Tibial artery (tissue), 4 donors: Measurements from ENCODE around the gene EDEM3.

Experiments used
- DNase-seq, 2 donors: peaks; one replicate each; pipeline ENCODE4 v3.0.0-alpha.2; 2019
- H3K27ac ChIP-seq, 2 donors: fragments of 200-600 bp; sonication (generic) in 1 of 2; 1 replicate in 1 of 2; 2 replicates in 1 of 2; pipeline ENCODE4 v1.5.1; 2018 to 2019; ENCODE audit warnings: mild to moderate bottlenecking in 1 of 2
- H3K27me3 ChIP-seq, 2 donors: fragments of 200-600 bp; sonication (generic) in 1 of 2; one replicate each; pipeline versions ENCODE4 v1.5.1 to v1.6.0; 2016 to 2019
- H3K36me3 ChIP-seq, 3 donors: fragments of 200-600 bp; sonication (generic) in 2 of 3; one replicate each; pipeline ENCODE4 v1.5.1; 2016 to 2019; ENCODE audit warnings: mild to moderate bottlenecking in 2 of 3
- H3K4me1 ChIP-seq, 4 donors: fragments of 200-600 bp; sonication (generic) in 2 of 4; 1 replicate in 3 of 4; 2 replicates in 1 of 4; pipeline ENCODE4 v1.5.1; 2016 to 2019
- H3K4me3 ChIP-seq, 2 donors: fragments of 200-600 bp; sonication (generic) in 1 of 2; 1 replicate in 1 of 2; 2 replicates in 1 of 2; pipeline ENCODE4 v1.5.1; 2018 to 2019; ENCODE audit warnings: mild to moderate bottlenecking in 2 of 2
- H3K9me3 ChIP-seq, 3 donors: fragments of 200-600 bp; sonication (generic) in 1 of 3; one replicate each; pipeline ENCODE4 v1.5.1; 2016 to 2019
- intact Hi-C: fragments of 100-400 bp; cut with DNase I; formaldehyde crosslinking; loops from one replicate; pipeline ENCODE4 v1.15.0; 2023; ENCODE audit warnings: low total_unique reads
- TF ChIP-seq, protein P1 (sequence below), 2 experiments: fragments of 200-600 bp in 1 of 2; fragments of 450-650 bp in 1 of 2; IDR thresholded peaks; one replicate each; pipeline ENCODE4 v1.5.1; 2017 to 2019; ENCODE audit warnings: antibody characterized with exemption in 2 of 2, mild to moderate bottlenecking in 1 of 2, moderate library complexity in 1 of 2

Gene EDEM3

DNA sequence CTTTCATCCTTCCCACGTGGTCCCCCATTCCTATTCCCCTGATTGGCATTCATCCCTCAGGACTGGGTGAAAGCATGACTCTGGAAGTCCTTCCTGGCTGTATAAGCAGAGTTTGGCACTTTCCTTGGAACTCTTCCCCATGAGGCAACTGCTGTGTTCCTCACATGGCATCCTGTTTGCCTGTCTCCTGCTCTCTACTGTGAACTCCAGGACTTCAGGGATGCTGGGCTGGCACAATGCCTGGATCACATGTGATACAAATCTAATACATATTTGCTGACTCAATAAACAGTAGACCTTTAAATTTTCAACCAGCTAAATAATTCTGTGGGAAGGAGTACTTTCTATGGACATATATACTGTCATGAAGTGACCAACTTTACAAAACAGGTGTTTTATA, 46.8 kb upstream of the EDEM3 start:
- Histone ChIP-seq H3K36me3 (peaks cover 26 to 50% (median 49%) of the 10 kb centered on the region in 3 donors), H3K27me3 (no peaks in the 10 kb centered on the region), H3K27ac (no peak overlapping the region), H3K4me1 (peaks cover 0 to 10% (median 7%) of the 10 kb centered on the region in 4 donors), H3K4me3 (no peak overlapping the region), H3K9me3 (no peaks in the 10 kb centered on the region)
- intact Hi-C loops = no loop called here
- peak in 1 of 2 donors; percentile 41 for DNase-seq
- TF ChIP-seq, protein P1, sequence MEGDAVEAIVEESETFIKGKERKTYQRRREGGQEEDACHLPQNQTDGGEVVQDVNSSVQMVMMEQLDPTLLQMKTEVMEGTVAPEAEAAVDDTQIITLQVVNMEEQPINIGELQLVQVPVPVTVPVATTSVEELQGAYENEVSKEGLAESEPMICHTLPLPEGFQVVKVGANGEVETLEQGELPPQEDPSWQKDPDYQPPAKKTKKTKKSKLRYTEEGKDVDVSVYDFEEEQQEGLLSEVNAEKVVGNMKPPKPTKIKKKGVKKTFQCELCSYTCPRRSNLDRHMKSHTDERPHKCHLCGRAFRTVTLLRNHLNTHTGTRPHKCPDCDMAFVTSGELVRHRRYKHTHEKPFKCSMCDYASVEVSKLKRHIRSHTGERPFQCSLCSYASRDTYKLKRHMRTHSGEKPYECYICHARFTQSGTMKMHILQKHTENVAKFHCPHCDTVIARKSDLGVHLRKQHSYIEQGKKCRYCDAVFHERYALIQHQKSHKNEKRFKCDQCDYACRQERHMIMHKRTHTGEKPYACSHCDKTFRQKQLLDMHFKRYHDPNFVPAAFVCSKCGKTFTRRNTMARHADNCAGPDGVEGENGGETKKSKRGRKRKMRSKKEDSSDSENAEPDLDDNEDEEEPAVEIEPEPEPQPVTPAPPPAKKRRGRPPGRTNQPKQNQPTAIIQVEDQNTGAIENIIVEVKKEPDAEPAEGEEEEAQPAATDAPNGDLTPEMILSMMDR (IDR thresholded peaks at IDR 0.05) = no peak

DNA sequence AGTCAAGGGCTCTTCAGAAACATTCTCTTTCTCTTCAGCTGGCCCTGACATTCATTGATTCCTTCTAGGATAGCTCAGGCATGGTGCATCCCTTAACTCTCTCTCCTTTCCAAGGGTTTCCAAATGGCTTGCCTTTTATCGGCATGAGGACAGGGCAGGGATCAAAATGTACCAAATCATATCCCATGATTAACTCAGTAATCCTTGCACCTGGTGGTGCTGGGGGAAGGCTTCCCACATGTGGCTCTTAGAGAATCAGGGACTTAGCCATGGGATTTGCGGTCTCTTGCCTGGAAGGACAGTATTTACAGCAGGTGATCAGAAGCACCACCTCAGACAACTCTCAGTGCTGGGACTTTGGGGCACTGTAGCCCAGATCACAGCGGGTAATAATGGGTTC, 46.2 kb upstream of the EDEM3 start:
- no peak overlapping the region for H3K27ac ChIP-seq
- H3K27me3 ChIP-seq = no peaks in the 10 kb centered on the region
- H3K4me3 ChIP-seq = no peak overlapping the region
- H3K4me1 ChIP-seq = peaks cover 0 to 5% (median 2%) of the 10 kb centered on the region in 4 donors
- H3K9me3 ChIP-seq = no peaks in the 10 kb centered on the region
- H3K36me3 ChIP-seq = peaks cover 27 to 56% (median 52%) of the 10 kb centered on the region in 3 donors
- TF ChIP-seq, protein P1 (IDR thresholded peaks at IDR 0.05) = no peak
- DNase-seq = no peak
- intact Hi-C loops = no loop called here

DNA sequence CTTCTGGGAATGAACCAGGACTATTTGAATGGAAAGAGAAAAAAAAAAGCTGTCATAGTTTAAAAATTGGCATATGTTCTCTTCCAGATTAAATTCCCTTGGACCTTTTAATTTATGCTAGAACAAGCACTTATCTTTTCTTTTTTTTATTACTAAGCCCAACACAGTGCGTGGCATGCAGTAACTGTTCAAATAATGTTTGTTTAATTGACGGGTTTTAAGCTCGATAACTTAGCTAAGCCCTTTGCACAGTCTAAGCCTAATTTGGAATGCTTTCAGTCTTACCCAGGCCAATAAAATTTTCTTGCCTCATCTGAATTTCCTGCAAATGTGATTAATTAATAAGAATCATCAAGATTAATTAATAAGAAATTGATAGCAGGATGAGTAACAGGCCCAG, 39.3 kb upstream of the EDEM3 start:
- Histone ChIP-seq H3K4me1 (peaks cover 0 to 24% (median 18%) of the 10 kb centered on the region in 4 donors), H3K9me3 (no peaks in the 10 kb centered on the region), H3K27me3 (no peaks in the 10 kb centered on the region), H3K4me3 (no peak overlapping the region), H3K27ac (peak overlapping the region in 1 of 2 donors; percentile 74), H3K36me3 (peaks cover 30 to 44% (median 43%) of the 10 kb centered on the region in 3 donors)
- TF ChIP-seq, protein P1 (IDR thresholded peaks at IDR 0.05) = no peak
- no peak for DNase-seq
- intact Hi-C loops = no loop called here

DNA sequence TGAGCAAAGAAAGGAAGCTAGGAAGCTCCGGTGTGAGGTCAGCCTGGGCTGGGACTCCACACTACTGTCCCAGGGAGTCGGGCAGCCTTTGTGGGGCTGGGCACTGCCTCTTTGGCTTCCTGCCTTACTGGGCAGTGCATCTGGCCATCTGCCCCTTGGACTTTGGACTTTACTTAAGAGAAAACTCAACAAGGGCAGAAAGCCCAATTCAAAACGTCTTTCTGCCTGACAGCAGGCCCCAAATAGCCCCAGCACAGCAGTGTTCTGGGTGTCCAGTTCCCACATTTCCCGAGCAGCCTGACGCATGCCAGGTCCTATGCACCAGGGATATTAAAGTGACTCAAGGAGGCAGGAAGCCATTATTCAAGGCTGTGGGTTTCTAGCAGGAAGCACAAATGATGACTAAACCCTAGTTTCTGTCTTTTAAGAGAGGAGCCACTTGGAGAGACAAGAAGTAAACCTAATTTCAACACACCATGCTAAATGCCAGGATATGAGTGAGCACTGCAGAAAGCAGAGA, 37.9 kb upstream of the EDEM3 start:
- H3K4me3 ChIP-seq = peak overlapping the region in 1 of 2 donors; percentile 14

DNA sequence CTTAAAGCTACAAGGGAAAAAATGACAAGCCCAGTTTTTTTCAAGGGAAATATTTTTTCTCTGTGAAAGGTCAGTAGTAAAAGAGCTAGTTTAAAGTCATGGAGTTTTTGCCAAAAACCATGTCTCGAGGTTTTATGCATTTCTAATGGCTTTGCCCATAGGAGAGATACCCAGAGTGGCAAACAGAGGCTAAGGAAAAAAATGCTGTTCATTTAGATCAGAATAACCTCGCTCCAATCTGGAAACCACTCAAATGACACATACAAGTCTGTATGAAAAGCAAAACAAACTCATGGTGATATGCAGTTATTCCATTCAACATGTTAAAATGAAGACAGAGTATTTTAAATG, 36.9 kb upstream of the EDEM3 start:
- no peak overlapping the region for H3K4me3 ChIP-seq
- intact Hi-C loops = no loop called here
- peak overlapping the region in 1 of 2 donors; percentile 74 for H3K27ac ChIP-seq
- no peak for DNase-seq
- peaks cover 11 to 30% (median 25%) of the 10 kb centered on the region in 3 donors for H3K36me3 ChIP-seq
- no peaks in the 10 kb centered on the region for H3K9me3 ChIP-seq
- TF ChIP-seq, protein P1 (IDR thresholded peaks at IDR 0.05) = no peak
- peaks cover 0 to 24% (median 18%) of the 10 kb centered on the region in 4 donors for H3K4me1 ChIP-seq
- no peaks in the 10 kb centered on the region for H3K27me3 ChIP-seq

More for the DNA sequence above, 37.9 kb upstream of the EDEM3 start:
- Histone ChIP-seq H3K27ac (peak overlapping the region; percentile 69 to 74), H3K9me3 (no peaks in the 10 kb centered on the region), H3K36me3 (peaks cover 21 to 38% (median 35%) of the 10 kb centered on the region in 3 donors), H3K4me1 (peaks cover 0 to 24% (median 18%) of the 10 kb centered on the region in 4 donors), H3K27me3 (no peaks in the 10 kb centered on the region)
- intact Hi-C loops = no loop called here
- TF ChIP-seq, protein P1 (IDR thresholded peaks at IDR 0.05) = no peak
- peak; percentile 92 to 93 for DNase-seq
